GM21447 (cell line): ENCODE measurements around the gene ZNRD2.
A peak's percentile ranks its signal among the peaks of the same experiment; 100 is the strongest.

Experiments
- ATAC-seq: cut with Tn5 transposase; IDR thresholded peaks from one replicate; pipeline ENCODE4 v1.9.1; 2021; ENCODE audit not compliant: unreplicated experiment

Gene ZNRD2

GRCh38 chr11:65609665-65610064 is 39.4 kb downstream of the ZNRD2 start:
- ATAC-seq, result no peak

GRCh38 chr11:65610404-65610803 is 40.1 kb downstream of the ZNRD2 start:
- no peak for ATAC-seq

- no peak for ATAC-seq
These were observed 40.9 kb downstream of the ZNRD2 start for GRCh38 chr11:65611028-65611757.

GRCh38 chr11:65611758-65612603 is 41.7 kb downstream of the ZNRD2 start:
- no peak for ATAC-seq

- no peak for ATAC-seq
These were observed 42.4 kb downstream of the ZNRD2 start for GRCh38 chr11:65612691-65613090.

GRCh38 chr11:65613091-65613928 is 43.0 kb downstream of the ZNRD2 start:
- ATAC-seq, result no peak

GRCh38 chr11:65615229-65615949 is 45.1 kb downstream of the ZNRD2 start, which contains the start of gene PCNX3:
Gene PCNX3, plus strand, starts transcription at chr11:65615776. Its CDS starts 536 bp downstream, at chr11:65616312.
- ATAC-seq, result peak; percentile 81

GRCh38 chr11:65615950-65616574 is 45.8 kb downstream of the ZNRD2 start:
- ATAC-seq, result peak; percentile 0

GRCh38 chr11:65616575-65617001 is 46.3 kb downstream of the ZNRD2 start:
- no peak for ATAC-seq

- ATAC-seq, result no peak
These were observed 47.0 kb downstream of the ZNRD2 start for GRCh38 chr11:65617136-65617850.

GRCh38 chr11:65617990-65618751 is 47.9 kb downstream of the ZNRD2 start:
- ATAC-seq, result no peak

- ATAC-seq, result no peak
These were observed 48.5 kb downstream of the ZNRD2 start for GRCh38 chr11:65618763-65619162.

GRCh38 chr11:65619281-65619928 is 49.1 kb downstream of the ZNRD2 start:
- no peak for ATAC-seq

- ATAC-seq, result no peak
These were observed 50.4 kb downstream of the ZNRD2 start for GRCh38 chr11:65620666-65621065.

GRCh38 chr11:65621460-65621859 is 51.2 kb downstream of the ZNRD2 start:
- no peak for ATAC-seq
